Measurements from ENCODE around the gene SETD2. TPM values are rescaled to one million over a fixed set of nuclear protein-coding genes. Genes with fewer than 3 reads are reported as not detected.

SETD2 gene
- total and polyA plus RNA-seq, 8 donors: 9.3 to 96.2 (median 66.4) TPM

DNA sequence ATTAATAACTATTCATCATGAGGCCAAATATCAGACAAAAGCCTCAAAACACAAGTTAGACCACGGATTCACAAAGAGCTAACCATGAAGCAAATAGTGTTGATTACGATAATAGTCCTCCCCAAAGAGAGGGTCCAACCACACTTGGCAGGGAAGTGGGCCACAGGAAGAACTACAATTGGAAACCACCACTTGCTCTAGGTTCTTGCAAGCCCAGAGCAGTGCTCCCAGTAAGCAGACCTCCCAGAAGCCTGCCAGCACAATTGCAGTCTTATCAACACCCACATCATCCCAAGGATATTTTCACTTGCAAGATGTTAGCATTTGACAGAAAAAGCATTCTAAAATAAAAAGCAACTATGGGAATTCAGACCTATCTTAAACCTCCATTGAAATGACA lies 11.3 kb downstream of the SETD2 start:
- Histone ChIP-seq H3K9me3 (no peaks in the 10 kb centered on the region), H3K4me3 (no peak overlapping the region), H3K27ac (no peak overlapping the region), H3K4me1 (peaks cover 24 to 88% (median 58%) of the 10 kb centered on the region in 4 donors), H3K27me3 (no peaks in the 10 kb centered on the region), H3K36me3 (no peaks in the 10 kb centered on the region)
- 57 to 78% (median 69%) methylated on average over 2 of the region's 2 CpGs for WGBS, 5 donors
- no peak for DNase-seq
- TF ChIP-seq POLR2A (IDR thresholded peaks at IDR 0.05) (no peak), POLR2AphosphoS5 (IDR thresholded peaks at IDR 0.05) (no peak), EP300 (IDR thresholded peaks at IDR 0.05) (no peak)
- TF ChIP-seq, protein P1, sequence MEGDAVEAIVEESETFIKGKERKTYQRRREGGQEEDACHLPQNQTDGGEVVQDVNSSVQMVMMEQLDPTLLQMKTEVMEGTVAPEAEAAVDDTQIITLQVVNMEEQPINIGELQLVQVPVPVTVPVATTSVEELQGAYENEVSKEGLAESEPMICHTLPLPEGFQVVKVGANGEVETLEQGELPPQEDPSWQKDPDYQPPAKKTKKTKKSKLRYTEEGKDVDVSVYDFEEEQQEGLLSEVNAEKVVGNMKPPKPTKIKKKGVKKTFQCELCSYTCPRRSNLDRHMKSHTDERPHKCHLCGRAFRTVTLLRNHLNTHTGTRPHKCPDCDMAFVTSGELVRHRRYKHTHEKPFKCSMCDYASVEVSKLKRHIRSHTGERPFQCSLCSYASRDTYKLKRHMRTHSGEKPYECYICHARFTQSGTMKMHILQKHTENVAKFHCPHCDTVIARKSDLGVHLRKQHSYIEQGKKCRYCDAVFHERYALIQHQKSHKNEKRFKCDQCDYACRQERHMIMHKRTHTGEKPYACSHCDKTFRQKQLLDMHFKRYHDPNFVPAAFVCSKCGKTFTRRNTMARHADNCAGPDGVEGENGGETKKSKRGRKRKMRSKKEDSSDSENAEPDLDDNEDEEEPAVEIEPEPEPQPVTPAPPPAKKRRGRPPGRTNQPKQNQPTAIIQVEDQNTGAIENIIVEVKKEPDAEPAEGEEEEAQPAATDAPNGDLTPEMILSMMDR (IDR thresholded peaks at IDR 0.05): no peak
- intact Hi-C loops (cut with DNase I; ENCODE audit: low total_unique reads): no loop called here

DNA sequence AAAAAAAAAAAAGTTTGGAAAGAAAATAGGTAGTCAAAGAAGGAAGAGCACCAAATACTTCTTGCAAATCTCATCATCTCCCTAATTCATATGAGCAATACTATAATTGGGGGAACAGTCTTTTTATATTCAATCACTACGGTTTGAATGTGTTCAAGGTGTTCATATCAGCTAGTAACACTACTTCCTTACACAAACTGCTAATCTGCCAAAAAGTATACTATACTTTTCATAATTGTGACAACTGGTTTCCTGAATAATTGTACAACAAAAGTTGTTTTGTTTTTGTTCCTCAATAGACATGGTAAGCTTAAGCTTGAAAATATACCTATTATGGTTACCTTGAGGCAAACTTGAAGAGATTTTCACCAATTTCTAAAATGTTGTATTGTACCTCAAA lies 12.1 kb downstream of the SETD2 start:
- H3K27me3 ChIP-seq: no peaks in the 10 kb centered on the region
- H3K27ac ChIP-seq: no peak overlapping the region
- 24 to 56% (median 38%) methylated on average over 1 of the region's 1 CpG for WGBS, 5 donors
- H3K9me3 ChIP-seq: no peaks in the 10 kb centered on the region
- H3K4me3 ChIP-seq: no peak overlapping the region
- no peak for TF ChIP-seq POLR2A (IDR thresholded peaks at IDR 0.05)
- no peak for TF ChIP-seq EP300 (IDR thresholded peaks at IDR 0.05)
- TF ChIP-seq, protein P1 (IDR thresholded peaks at IDR 0.05): no peak
- no peak for TF ChIP-seq POLR2AphosphoS5 (IDR thresholded peaks at IDR 0.05)
- DNase-seq: no peak
- no peaks in the 10 kb centered on the region for H3K36me3 ChIP-seq
- intact Hi-C loops (cut with DNase I; ENCODE audit: low total_unique reads): no loop called here
- peaks cover 22 to 88% (median 54%) of the 10 kb centered on the region in 4 donors for H3K4me1 ChIP-seq

- 10 to 20% (median 15%) methylated on average over 2 of the region's 2 CpGs for WGBS, 5 donors
Measured at GRCh38 chr3:47149339-47149933, 14.5 kb downstream of the SETD2 start.

DNA sequence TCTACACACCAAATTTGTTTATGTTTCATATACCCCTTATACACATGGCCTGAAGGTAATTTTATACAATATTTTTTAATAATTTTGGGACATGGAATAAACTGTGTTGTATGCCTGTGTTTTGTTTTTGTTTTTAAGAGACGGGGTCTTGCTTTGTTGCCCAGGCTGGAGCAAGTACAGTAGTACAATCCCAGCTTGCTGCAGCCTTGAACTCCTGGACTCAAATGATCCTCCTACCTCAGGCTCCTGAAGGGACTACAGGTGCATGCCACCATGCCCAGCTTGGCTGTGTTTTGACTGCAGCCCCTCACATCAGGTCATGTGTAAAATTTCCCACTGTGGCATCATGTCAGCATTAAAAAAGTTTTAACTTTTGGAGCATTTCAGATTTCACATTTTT lies 18.6 kb downstream of the SETD2 start:
- Histone ChIP-seq H3K9me3 (no peaks in the 10 kb centered on the region), H3K27me3 (no peaks in the 10 kb centered on the region), H3K36me3 (no peaks in the 10 kb centered on the region), H3K4me1 (peaks cover 20 to 97% (median 57%) of the 10 kb centered on the region in 4 donors), H3K4me3 (no peak overlapping the region), H3K27ac (no peak overlapping the region)
- TF ChIP-seq POLR2AphosphoS5 (IDR thresholded peaks at IDR 0.05) (no peak), EP300 (IDR thresholded peaks at IDR 0.05) (no peak)
- TF ChIP-seq, protein P1 (IDR thresholded peaks at IDR 0.05): no peak
- 88 to 100% (median 95%) methylated on average over 1 of the region's 1 CpG for WGBS, 5 donors
- no peak for DNase-seq
- intact Hi-C loops (cut with DNase I; ENCODE audit: low total_unique reads): no loop called here

More at GRCh38 chr3:47149339-47149933, 14.5 kb downstream of the SETD2 start:
- DNase-seq: no peak
- Histone ChIP-seq H3K27me3 (no peaks in the 10 kb centered on the region), H3K9me3 (no peaks in the 10 kb centered on the region), H3K4me1 (peaks cover 7 to 87% (median 47%) of the 10 kb centered on the region in 4 donors), H3K36me3 (no peaks in the 10 kb centered on the region), H3K27ac (no peak overlapping the region), H3K4me3 (no peak overlapping the region)
- TF ChIP-seq, protein P1 (IDR thresholded peaks at IDR 0.05): no peak
- TF ChIP-seq POLR2A (IDR thresholded peaks at IDR 0.05): no peak
- TF ChIP-seq POLR2AphosphoS5 (IDR thresholded peaks at IDR 0.05): no peak
- TF ChIP-seq EP300 (IDR thresholded peaks at IDR 0.05): no peak
- intact Hi-C loops (cut with DNase I; ENCODE audit: low total_unique reads): no loop called here

Measured in stomach (tissue), 9 donors.